Measurements from ENCODE around the gene FOXK1. TPM values are rescaled to one million over a fixed set of nuclear protein-coding genes. Genes with fewer than 3 reads are reported as not detected.
"Not testable (repeated sequence)": the region's sequence is repeated elsewhere in the genome, so short reads cannot be mapped to it uniquely, and the experiment has no call there.

Gene FOXK1
- total and polyA plus RNA-seq, 8 donors: 3.9 to 20.6 (median 15.5) TPM

DNA sequence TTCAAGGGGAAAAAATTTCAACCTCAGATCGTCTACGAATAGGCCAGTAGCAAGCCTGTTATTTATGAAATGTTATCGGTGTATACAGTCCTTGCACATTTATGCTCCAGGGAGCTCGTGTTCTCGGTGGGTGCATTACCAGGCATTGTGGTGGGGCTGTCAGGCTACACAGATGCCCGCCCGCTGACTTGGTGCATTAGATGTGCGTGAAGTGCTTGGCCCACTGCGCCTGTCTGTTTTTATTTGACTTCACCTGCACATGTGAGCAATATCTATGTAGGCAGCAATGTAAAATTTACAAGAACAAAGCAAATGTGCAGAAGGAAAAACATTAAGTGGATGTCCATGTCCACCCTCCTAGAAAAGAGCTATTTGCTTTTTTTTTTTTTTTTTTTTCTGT, 2.8 kb downstream of the FOXK1 start:
- 61 to 62% methylated on average over 9 of the region's 9 CpGs for WGBS, 2 donors
- intact Hi-C loops (cut with DNase I): loop anchor here in 2 of 3 donors (5.0 to 10.0 kb wide), 2 partner anchors 43 to 60 kb away; no protein-coding TSS in a partner anchor
- peaks cover 4 to 17% (median 8%) of the 10 kb centered on the region in 3 donors for H3K4me1 ChIP-seq
- no peaks in the 10 kb centered on the region for H3K9me3 ChIP-seq
- H3K36me3 ChIP-seq: no peaks in the 10 kb centered on the region
- ATAC-seq (no peak), FAIRE-seq (no peak), DNase-seq (no peak)
- TF ChIP-seq CTCF (IDR thresholded peaks at IDR 0.05): no peak
- no peaks in the 10 kb centered on the region for H3K27me3 ChIP-seq
- peak overlapping the region in 1 of 4 donors; percentile 84 for H3K4me3 ChIP-seq
- H3K27ac ChIP-seq: peak overlapping the region in 3 of 4 donors; percentile 57 to 87 (median 81)

- WGBS, 2 donors: 91 to 94% methylated on average over 10 of the region's 10 CpGs
These were observed 3.6 kb downstream of the FOXK1 start for GRCh38 chr7:4685676-4686075.

GRCh38 chr7:4687956-4688355, 5.9 kb downstream of the FOXK1 start:
- H3K4me1 ChIP-seq: peaks cover 4 to 17% (median 8%) of the 10 kb centered on the region in 3 donors
- 80 to 86% methylated on average over 3 of the region's 3 CpGs for WGBS, 2 donors
- no peak for TF ChIP-seq CTCF (IDR thresholded peaks at IDR 0.05)
- FAIRE-seq: no peak
- H3K36me3 ChIP-seq: no peaks in the 10 kb centered on the region
- H3K27me3 ChIP-seq: no peaks in the 10 kb centered on the region
- ATAC-seq: no peak
- intact Hi-C loops (cut with DNase I): loop anchor here in 1 of 3 donors (10.0 kb wide), 1 partner anchor 57 kb away; no protein-coding TSS in a partner anchor
- no peaks in the 10 kb centered on the region for H3K9me3 ChIP-seq
- no peak overlapping the region for H3K27ac ChIP-seq
- H3K4me3 ChIP-seq: no peak overlapping the region
- DNase-seq: no peak

More at GRCh38 chr7:4685676-4686075, 3.6 kb downstream of the FOXK1 start:
- H3K27ac ChIP-seq, FAIRE-seq, ATAC-seq, H3K9me3 ChIP-seq, H3K4me3 ChIP-seq, DNase-seq, H3K36me3 ChIP-seq, H3K27me3 ChIP-seq: not testable (repeated sequence)
- intact Hi-C loops (cut with DNase I): loop anchor here in 1 of 3 donors (10.0 kb wide), 1 partner anchor 59 kb away; no protein-coding TSS in a partner anchor
- peaks cover 4 to 17% (median 8%) of the 10 kb centered on the region in 3 donors for H3K4me1 ChIP-seq

DNA sequence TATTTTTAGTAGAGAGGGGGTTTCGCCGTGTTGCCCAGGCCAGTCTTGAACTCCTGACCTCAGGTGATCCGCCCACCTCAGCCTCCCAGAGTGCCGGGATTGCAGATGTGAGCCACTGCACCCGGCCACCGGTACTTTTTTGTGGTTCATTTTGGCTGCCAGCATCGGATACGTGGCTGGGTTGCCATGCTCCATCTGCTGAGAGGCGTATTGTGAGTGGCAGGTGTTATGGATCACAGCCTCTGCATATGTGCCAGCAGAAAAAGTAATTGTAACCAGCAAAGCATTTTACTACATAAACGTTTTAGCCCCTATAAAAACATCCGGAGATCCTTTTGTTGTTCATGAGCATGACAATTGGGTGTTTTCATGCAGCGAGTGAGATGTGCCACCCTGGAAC, 7.1 kb downstream of the FOXK1 start:
- ATAC-seq: no peak
- no peak for FAIRE-seq
- no peak overlapping the region for H3K27ac ChIP-seq
- TF ChIP-seq CTCF (IDR thresholded peaks at IDR 0.05): no peak
- H3K4me3 ChIP-seq: no peak overlapping the region
- H3K36me3 ChIP-seq: no peaks in the 10 kb centered on the region
- WGBS, 2 donors: 80 to 83% methylated on average over 12 of the region's 12 CpGs
- no peaks in the 10 kb centered on the region for H3K9me3 ChIP-seq
- intact Hi-C loops (cut with DNase I): loop anchor here in 1 of 3 donors (10.0 kb wide), 1 partner anchor 56 kb away; no protein-coding TSS in a partner anchor
- H3K27me3 ChIP-seq: no peaks in the 10 kb centered on the region
- H3K4me1 ChIP-seq: peaks cover 4 to 12% (median 8%) of the 10 kb centered on the region in 3 donors
- DNase-seq: no peak

DNA sequence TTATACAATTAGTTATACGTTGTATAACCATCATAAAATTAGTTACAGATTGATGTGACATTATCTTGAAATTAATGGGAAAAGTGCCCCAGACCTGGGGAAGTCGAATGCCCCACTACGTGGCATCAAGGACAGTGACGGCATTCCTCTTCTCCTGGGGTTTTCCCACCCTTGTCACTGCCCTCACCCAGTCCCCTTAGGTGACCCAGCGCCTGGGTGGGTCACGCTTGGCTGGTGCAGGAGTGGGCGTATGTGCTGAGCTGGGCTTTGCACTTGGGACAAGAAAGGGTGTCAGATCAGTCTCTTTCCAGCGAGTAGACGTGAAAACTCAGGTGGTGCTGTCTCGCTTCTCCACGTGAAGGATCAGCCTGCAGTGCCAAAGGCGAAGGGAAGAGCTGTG, 7.6 kb downstream of the FOXK1 start:
- Histone ChIP-seq H3K4me1 (peaks cover under 1 to 7% (median 6%) of the 10 kb centered on the region in 3 donors), H3K27ac (no peak overlapping the region), H3K27me3 (no peaks in the 10 kb centered on the region), H3K9me3 (no peaks in the 10 kb centered on the region), H3K4me3 (no peak overlapping the region), H3K36me3 (no peaks in the 10 kb centered on the region)
- intact Hi-C loops (cut with DNase I): loop anchor here in 1 of 3 donors (10.0 kb wide), 1 partner anchor 55 kb away; no protein-coding TSS in a partner anchor
- DNase-seq (no peak), ATAC-seq (no peak), FAIRE-seq (no peak)
- no peak for TF ChIP-seq CTCF (IDR thresholded peaks at IDR 0.05)
- 58 to 62% methylated on average over 12 of the region's 12 CpGs for WGBS, 2 donors
